Measurements from ENCODE around the gene HACD2.

HACD2 gene

GRCh38 chr3:123559040-123559861 lies 25.6 kb downstream of the HACD2 start:
- Histone ChIP-seq H4K20me1 (ENCODE audit: insufficient read depth, low read length, poor library complexity, severe bottlenecking) (no peaks in the 10 kb centered on the region), H3F3A (ENCODE audit: low read depth) (no peaks in the 10 kb centered on the region), H3K79me2 (ENCODE audit: insufficient read depth, low read length) (no peaks in the 10 kb centered on the region), H3K4me1 (ENCODE audit: insufficient read depth, low read length, poor library complexity, severe bottlenecking) (no peaks in the 10 kb centered on the region), H3K4me2 (ENCODE audit: low read depth, low read length, poor library complexity, severe bottlenecking) (no peak overlapping the region), H3K36me3 (ENCODE audit: insufficient read depth, low read length) (peaks cover 10% of the 10 kb centered on the region; the same call in 1 of the 2 replicates), H3K27me3 (ENCODE audit: insufficient read depth, low read length, poor library complexity, severe bottlenecking) (no peaks in the 10 kb centered on the region), H3K9ac (ENCODE audit: low read depth, low read length, poor library complexity, severe bottlenecking) (no peak overlapping the region), H3K4me3 (ENCODE audit: low read length, poor library complexity, severe bottlenecking) (no peak overlapping the region), H2AFZ (ENCODE audit: low read length) (no peak overlapping the region), H3K9me3 (ENCODE audit: insufficient read depth, low read depth, low read length) (no peaks in the 10 kb centered on the region; the same call in 1 of the 2 replicates), H3K9me2 (replicated peaks; ENCODE audit: low read depth, low read length) (no peaks in the 10 kb centered on the region)
- TF ChIP-seq EZH2phosphoT487 (IDR thresholded peaks at IDR 0.05; ENCODE audit: borderline replicate concordance): no peak
- peak; percentile 85 for TF ChIP-seq CTCF (conservative IDR thresholded peaks at IDR 0.05; ENCODE audit: low read length)

- no peak overlapping the region for H2AFZ ChIP-seq (ENCODE audit: low read length)
- no peaks in the 10 kb centered on the region for H3K4me1 ChIP-seq (ENCODE audit: insufficient read depth, low read length, poor library complexity, severe bottlenecking)
- no peaks in the 10 kb centered on the region for H3K27me3 ChIP-seq (ENCODE audit: insufficient read depth, low read length, poor library complexity, severe bottlenecking)
- peaks cover 18% of the 10 kb centered on the region; the same call in 1 of the 2 replicates for H3K36me3 ChIP-seq (ENCODE audit: insufficient read depth, low read length)
- TF ChIP-seq CTCF (conservative IDR thresholded peaks at IDR 0.05; ENCODE audit: low read length) (no peak), EZH2phosphoT487 (IDR thresholded peaks at IDR 0.05; ENCODE audit: borderline replicate concordance) (no peak)
- no peaks in the 10 kb centered on the region for H3K9me2 ChIP-seq (replicated peaks; ENCODE audit: low read depth, low read length)
- H3K4me3 ChIP-seq (ENCODE audit: low read length, poor library complexity, severe bottlenecking): no peak overlapping the region
- H4K20me1 ChIP-seq (ENCODE audit: insufficient read depth, low read length, poor library complexity, severe bottlenecking): no peaks in the 10 kb centered on the region
- no peaks in the 10 kb centered on the region for H3F3A ChIP-seq (ENCODE audit: low read depth)
- H3K4me2 ChIP-seq (ENCODE audit: low read depth, low read length, poor library complexity, severe bottlenecking): no peak overlapping the region
- H3K79me2 ChIP-seq (ENCODE audit: insufficient read depth, low read length): no peaks in the 10 kb centered on the region
- no peaks in the 10 kb centered on the region; the same call in 1 of the 2 replicates for H3K9me3 ChIP-seq (ENCODE audit: insufficient read depth, low read depth, low read length)
- H3K9ac ChIP-seq (ENCODE audit: low read depth, low read length, poor library complexity, severe bottlenecking): no peak overlapping the region
These were observed 31.3 kb downstream of the HACD2 start for GRCh38 chr3:123553536-123553935.

- H3K79me2 ChIP-seq (ENCODE audit: insufficient read depth, low read length): no peaks in the 10 kb centered on the region
- no peaks in the 10 kb centered on the region for H4K20me1 ChIP-seq (ENCODE audit: insufficient read depth, low read length, poor library complexity, severe bottlenecking)
- H3K4me3 ChIP-seq (ENCODE audit: low read length, poor library complexity, severe bottlenecking): no peak overlapping the region
- peaks cover 18% of the 10 kb centered on the region; the same call in 1 of the 2 replicates for H3K36me3 ChIP-seq (ENCODE audit: insufficient read depth, low read length)
- no peaks in the 10 kb centered on the region for H3F3A ChIP-seq (ENCODE audit: low read depth)
- H3K27me3 ChIP-seq (ENCODE audit: insufficient read depth, low read length, poor library complexity, severe bottlenecking): no peaks in the 10 kb centered on the region
- H3K4me1 ChIP-seq (ENCODE audit: insufficient read depth, low read length, poor library complexity, severe bottlenecking): no peaks in the 10 kb centered on the region
- no peaks in the 10 kb centered on the region; the same call in 1 of the 2 replicates for H3K9me3 ChIP-seq (ENCODE audit: insufficient read depth, low read depth, low read length)
- H3K9ac ChIP-seq (ENCODE audit: low read depth, low read length, poor library complexity, severe bottlenecking): no peak overlapping the region
- no peak overlapping the region for H3K4me2 ChIP-seq (ENCODE audit: low read depth, low read length, poor library complexity, severe bottlenecking)
- TF ChIP-seq EZH2phosphoT487 (IDR thresholded peaks at IDR 0.05; ENCODE audit: borderline replicate concordance) (no peak), CTCF (conservative IDR thresholded peaks at IDR 0.05; ENCODE audit: low read length) (no peak)
- no peaks in the 10 kb centered on the region for H3K9me2 ChIP-seq (replicated peaks; ENCODE audit: low read depth, low read length)
- H2AFZ ChIP-seq (ENCODE audit: low read length): no peak overlapping the region
These were observed 32.1 kb downstream of the HACD2 start for GRCh38 chr3:123552768-123553167.
